Heart left ventricle (tissue), 13 donors: ENCODE data around the gene AHSA1.

ENCODE experiments used
- CTCF ChIP-seq, 12 donors: fragments of 200-600 bp; sonication (generic) in 4 of 12; IDR thresholded peaks; one replicate each; pipeline versions ENCODE4 v1.5.0 to v1.8.0; 2018 to 2022; ENCODE audit warnings: antibody characterized with exemption in 12 of 12, mild to moderate bottlenecking in 5 of 12
- POLR2A ChIP-seq, 2 donors: fragments of 450-650 bp; IDR thresholded peaks; one replicate each; pipeline ENCODE4 v1.6.1; 2017; ENCODE audit warnings: antibody characterized with exemption in 2 of 2, mild to moderate bottlenecking in 2 of 2, moderate library complexity in 2 of 2
- donor health status: ischemic (EF 13 %, LVEDD 7.1; RV severe dilation, severe dysfunction).
- donor health status: DM: no; HTN: yes; CAD: no.
- donor health status: DM: no; HTN: no; CAD: no.
- donor health status: ischemic (EF 25% LVEDD 6.9; RV normal size, moderate dysfunction).
- donor health status: ischemic (EF 25% LVEDD 5.7; RV mildly dilated, moderate dysfunction).
- donor health status: ischemic (EF 35%, LVEDD 5.7; RV mildly dilated, moderate dysfunction).
- donor health status: nonischemic (EF 11% LVEDD 7.7; RV severe dilation, severe dysfunction).
- donor health status: DM: yes; HTN: yes; CAD: no.
- donor health status: PGD.
- donor health status: ischemic (EF 29% LVEDD 5.4; RV normal size, mild dysfunction).
- donor health status: nonischemic (EF 23%, LVEDD 6.1; RV moderate dilation, normal function).

DNA sequence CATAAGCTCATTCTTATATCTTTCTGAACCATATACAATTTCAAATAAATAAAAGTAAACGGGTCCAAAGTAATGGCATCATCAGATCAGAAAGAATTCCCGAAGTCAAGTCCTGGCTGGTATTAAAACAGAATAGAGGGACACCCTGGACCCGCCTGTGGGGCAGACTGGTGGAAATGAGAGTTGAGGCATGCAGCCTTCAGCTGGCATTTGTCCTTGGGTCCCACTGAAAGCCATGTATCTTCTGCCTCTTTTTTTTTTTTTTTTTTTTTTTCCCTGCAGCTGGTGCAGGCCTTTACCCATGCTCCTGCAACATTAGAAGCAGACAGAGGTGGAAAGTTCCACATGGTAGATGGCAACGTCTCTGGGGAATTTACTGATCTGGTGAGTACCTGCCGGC, 9.9 kb downstream of the AHSA1 start:
- TF ChIP-seq CTCF (IDR thresholded peaks at IDR 0.05) (no peak), POLR2A (IDR thresholded peaks at IDR 0.05) (no peak)
